MM.1S (cell line): ENCODE measurements around the gene HSD3B1.

ENCODE experiments used
- DNase-seq: peaks from one replicate; pipeline ENCODE4 v3.0.0-alpha.2; 2015
- H2AFZ ChIP-seq: fragments of 300-600 bp; sonication (generic); 2 replicates; pipeline ENCODE4 v1.6.0; 2016; ENCODE audit warnings: antibody characterized with exemption, low read length
- H3F3A ChIP-seq: fragments of 300-600 bp; sonication (generic); 2 replicates; pipeline ENCODE4 v1.6.1; 2016; ENCODE audit warnings: mild to moderate bottlenecking, antibody characterized with exemption, low read length, moderate library complexity, mixed read lengths; ENCODE audit not compliant: insufficient read depth
- H3K27ac ChIP-seq: fragments of 300-600 bp; sonication (generic); 2 replicates; pipeline ENCODE4 v1.5.1; 2016; ENCODE audit warnings: mild to moderate bottlenecking, low read length
- H3K27me3 ChIP-seq: fragments of 300-600 bp; sonication (generic); replicated peaks from 2 replicates; pipeline ENCODE4 v1.6.0; 2016; ENCODE audit warnings: low read length; ENCODE audit not compliant: insufficient read depth
- H3K36me3 ChIP-seq: fragments of 300-600 bp; sonication (generic); replicated peaks from 2 replicates; pipeline ENCODE4 v1.6.1; 2016; ENCODE audit warnings: mild to moderate bottlenecking, low read length, mixed read lengths; ENCODE audit not compliant: insufficient read depth
- H3K4me1 ChIP-seq: fragments of 300-600 bp; sonication (generic); 2 replicates; pipeline ENCODE4 v1.6.1; 2016; ENCODE audit warnings: low read length, mixed read lengths
- H3K4me2 ChIP-seq: fragments of 300-600 bp; sonication (generic); 2 replicates; pipeline ENCODE4 v1.6.0; 2016; ENCODE audit warnings: low read depth, low read length
- H3K4me3 ChIP-seq: fragments of 300-600 bp; sonication (generic); 2 replicates; pipeline ENCODE4 v1.5.1; 2016; ENCODE audit warnings: low read length, mixed read lengths
- H3K79me2 ChIP-seq: fragments of 300-600 bp; sonication (generic); 2 replicates; pipeline ENCODE4 v1.6.1; 2016; ENCODE audit warnings: mixed run types, low read length, mixed read lengths
- H3K9ac ChIP-seq: fragments of 300-600 bp; sonication (generic); 2 replicates; pipeline ENCODE4 v1.6.1; 2016; ENCODE audit warnings: low read length, mixed read lengths
- H3K9me2 ChIP-seq: fragments of 300-600 bp; sonication (generic); replicated peaks from 2 replicates; pipeline ENCODE4 v1.6.1; 2016; ENCODE audit warnings: mild to moderate bottlenecking, low read length, mixed read lengths; ENCODE audit not compliant: insufficient read depth
- H3K9me3 ChIP-seq: fragments of 300-600 bp; sonication (generic); replicated peaks from 2 replicates; pipeline ENCODE4 v1.6.1; 2016; ENCODE audit warnings: mild to moderate bottlenecking, low read length, mixed read lengths; ENCODE audit not compliant: insufficient read depth
- H4K20me1 ChIP-seq: fragments of 300-600 bp; sonication (generic); 2 replicates; pipeline ENCODE4 v1.6.1; 2016; ENCODE audit warnings: mild to moderate bottlenecking, low read length, moderate library complexity, mixed read lengths; ENCODE audit not compliant: insufficient read depth
- EZH2 ChIP-seq: fragments of 300-600 bp; sonication (generic); optimal IDR thresholded peaks from 2 replicates; pipeline ENCODE3; 2017; ENCODE audit warnings: low read depth, mild to moderate bottlenecking, antibody characterized with exemption, low read length, mixed read lengths
- EZH2phosphoT487 ChIP-seq: fragments of 300-600 bp; sonication (generic); IDR thresholded peaks from 2 replicates; pipeline ENCODE4 v1.6.1; 2018; ENCODE audit warnings: antibody characterized with exemption, low read length
- TF ChIP-seq, protein P1 (sequence below): fragments of 300-600 bp; sonication (generic); IDR thresholded peaks from 2 replicates; pipeline ENCODE4 v1.5.1; 2016; ENCODE audit warnings: antibody characterized with exemption, low read length, mixed read lengths

The HSD3B1 gene

DNA sequence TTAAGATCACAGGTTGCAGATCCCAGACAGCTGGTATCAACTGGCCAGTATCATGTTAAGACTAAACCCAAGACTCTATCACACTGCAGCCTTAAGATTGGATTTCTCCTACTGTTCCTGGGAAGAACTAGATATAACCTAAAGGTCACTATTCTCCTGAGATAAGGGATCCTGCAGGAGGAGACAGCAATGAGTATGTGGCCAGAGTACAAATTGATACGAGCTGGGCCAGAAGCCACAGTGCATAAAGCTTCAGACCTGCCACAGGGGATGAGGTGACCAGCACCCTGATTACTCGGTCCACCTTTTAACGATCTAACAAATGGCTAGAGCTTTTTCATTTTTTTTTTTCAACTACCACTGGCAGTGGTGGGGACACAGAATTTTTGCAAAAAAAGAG, 31.0 kb downstream of the HSD3B1 start:
- no peak for TF ChIP-seq EZH2phosphoT487
- TF ChIP-seq, protein P1, sequence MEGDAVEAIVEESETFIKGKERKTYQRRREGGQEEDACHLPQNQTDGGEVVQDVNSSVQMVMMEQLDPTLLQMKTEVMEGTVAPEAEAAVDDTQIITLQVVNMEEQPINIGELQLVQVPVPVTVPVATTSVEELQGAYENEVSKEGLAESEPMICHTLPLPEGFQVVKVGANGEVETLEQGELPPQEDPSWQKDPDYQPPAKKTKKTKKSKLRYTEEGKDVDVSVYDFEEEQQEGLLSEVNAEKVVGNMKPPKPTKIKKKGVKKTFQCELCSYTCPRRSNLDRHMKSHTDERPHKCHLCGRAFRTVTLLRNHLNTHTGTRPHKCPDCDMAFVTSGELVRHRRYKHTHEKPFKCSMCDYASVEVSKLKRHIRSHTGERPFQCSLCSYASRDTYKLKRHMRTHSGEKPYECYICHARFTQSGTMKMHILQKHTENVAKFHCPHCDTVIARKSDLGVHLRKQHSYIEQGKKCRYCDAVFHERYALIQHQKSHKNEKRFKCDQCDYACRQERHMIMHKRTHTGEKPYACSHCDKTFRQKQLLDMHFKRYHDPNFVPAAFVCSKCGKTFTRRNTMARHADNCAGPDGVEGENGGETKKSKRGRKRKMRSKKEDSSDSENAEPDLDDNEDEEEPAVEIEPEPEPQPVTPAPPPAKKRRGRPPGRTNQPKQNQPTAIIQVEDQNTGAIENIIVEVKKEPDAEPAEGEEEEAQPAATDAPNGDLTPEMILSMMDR, result no peak
- no peak for TF ChIP-seq EZH2
- Histone ChIP-seq H3K4me1 (no peaks in the 10 kb centered on the region), H3K9me3 (no peaks in the 10 kb centered on the region), H2AFZ (no peak overlapping the region), H3K79me2 (no peaks in the 10 kb centered on the region), H3K4me2 (no peak overlapping the region), H3F3A (no peaks in the 10 kb centered on the region), H3K4me3 (no peak overlapping the region), H3K9ac (no peak overlapping the region), H3K9me2 (no peaks in the 10 kb centered on the region), H4K20me1 (no peaks in the 10 kb centered on the region), H3K36me3 (no peaks in the 10 kb centered on the region), H3K27me3 (no peaks in the 10 kb centered on the region), H3K27ac (no peak overlapping the region)
- no peak for DNase-seq

DNA sequence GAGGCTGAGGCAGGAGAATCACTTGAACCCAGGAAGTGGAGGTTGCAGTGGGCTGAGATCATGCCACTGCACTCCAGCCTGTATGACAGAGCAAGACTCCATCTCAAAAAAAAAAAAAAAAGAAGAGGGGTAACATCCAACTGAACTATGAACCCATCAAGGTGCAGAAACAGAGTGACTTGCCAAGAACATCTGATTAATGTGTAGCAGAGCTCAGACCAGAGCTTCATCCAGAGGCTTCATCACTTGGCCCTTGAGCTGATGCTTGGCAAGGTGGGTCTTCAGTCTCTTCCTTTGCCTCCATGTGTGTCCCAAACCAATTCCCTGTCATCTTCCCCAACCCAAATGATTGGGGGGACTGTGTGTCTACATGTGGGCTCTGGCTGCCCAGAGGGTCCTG, 32.6 kb downstream of the HSD3B1 start:
- Histone ChIP-seq H3K4me3 (no peak overlapping the region), H3F3A (no peaks in the 10 kb centered on the region), H3K4me2 (no peak overlapping the region), H4K20me1 (no peaks in the 10 kb centered on the region), H3K36me3 (no peaks in the 10 kb centered on the region), H2AFZ (no peak overlapping the region), H3K79me2 (no peaks in the 10 kb centered on the region), H3K27ac (no peak overlapping the region), H3K4me1 (no peaks in the 10 kb centered on the region), H3K9me3 (no peaks in the 10 kb centered on the region), H3K9ac (no peak overlapping the region), H3K27me3 (no peaks in the 10 kb centered on the region), H3K9me2 (no peaks in the 10 kb centered on the region)
- TF ChIP-seq, protein P1, result no peak
- no peak for TF ChIP-seq EZH2phosphoT487
- TF ChIP-seq EZH2, result no peak
- no peak for DNase-seq

DNA sequence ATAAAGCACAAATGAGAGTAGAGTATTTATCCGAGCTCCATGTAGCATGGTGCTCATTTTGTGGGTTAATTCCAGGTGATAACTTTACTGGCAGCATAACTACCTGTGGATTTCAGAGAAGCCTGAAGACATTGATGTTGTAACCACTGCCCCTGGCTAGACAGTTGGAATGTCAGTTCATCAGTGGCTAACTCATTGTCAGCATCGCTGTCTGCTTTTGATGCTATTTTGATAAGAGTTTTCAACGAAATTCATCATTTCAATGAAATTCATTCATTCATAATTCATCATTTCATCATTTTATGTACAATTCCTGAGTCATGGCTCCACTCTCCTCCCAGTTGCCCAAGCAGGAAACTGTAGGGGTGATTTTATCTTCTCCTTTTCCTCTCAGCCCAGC, 34.4 kb downstream of the HSD3B1 start:
- H3K4me2 ChIP-seq, result no peak overlapping the region
- H3K9ac ChIP-seq, result no peak overlapping the region
- no peaks in the 10 kb centered on the region for H3K9me2 ChIP-seq
- no peaks in the 10 kb centered on the region for H3K9me3 ChIP-seq
- no peaks in the 10 kb centered on the region for H4K20me1 ChIP-seq
- no peak for DNase-seq
- H3K4me1 ChIP-seq, result no peaks in the 10 kb centered on the region
- no peaks in the 10 kb centered on the region for H3F3A ChIP-seq
- no peaks in the 10 kb centered on the region for H3K27me3 ChIP-seq
- no peaks in the 10 kb centered on the region for H3K79me2 ChIP-seq
- H3K27ac ChIP-seq, result no peak overlapping the region
- no peaks in the 10 kb centered on the region for H3K36me3 ChIP-seq
- no peak overlapping the region for H2AFZ ChIP-seq
- no peak for TF ChIP-seq EZH2
- TF ChIP-seq EZH2phosphoT487, result no peak
- TF ChIP-seq, protein P1, result no peak
- no peak overlapping the region for H3K4me3 ChIP-seq
